K562 (cell line): ENCODE data around the gene JAK3. TPM values are rescaled to one million over a fixed set of nuclear protein-coding genes. Genes with fewer than 3 reads are reported as not detected.

Experiments used
- ATAC-seq: fragments of 200-7000 bp; cut with Tn5 transposase; 3 replicates; pipeline ENCODE4 v1.9.1; 2020; ENCODE audit warnings: moderate library complexity
- BruUV-seq: library from RNA; stranded (reverse); fragments of 400-500 nt; replicated peaks from 2 replicates; lab custom pipeline; 2021; lab: Mats Ljungman, UMichigan
- CTCF ChIA-PET: fragments of 300-600 bp; formaldehyde crosslinking; extraction: SDS; loops from one replicate; lab custom pipeline; 2021; ENCODE audit warnings: low intra/inter-chr PET ratio; lab: Yijun Ruan, JAX
- POLR2A ChIA-PET: fragments of 300-600, 350-650 bp; sonication (Branson Sonifier 250); formaldehyde crosslinking; extraction: SDS; loops from one replicate; lab custom pipeline; 2021; ENCODE audit warnings: antibody characterized with exemption, inconsistent platforms; lab: Yijun Ruan, JAX
- DNase-seq, 4 experiments: peaks; one replicate each; pipeline versions ENCODE4 v3.0.0 to v3.0.0-alpha.2; 2011 to 2018; ENCODE audit warnings: low spot score in 3 of 4, mixed read lengths in 3 of 4; ENCODE audit errors: extremely low read depth in 1 of 4
- FAIRE-seq: peaks from 2 replicates; lab custom pipeline; 2011; peaks lifted over from hg19 to GRCh38; lab: Jason Lieb, UNC
- H2AFZ ChIP-seq: 2 replicates; pipeline ENCODE4 v1.6.0; 2011; ENCODE audit warnings: low read depth, low read length, control low read depth, inconsistent platforms
- H3K27ac ChIP-seq: fragments of 200-600 bp; 3 replicates; pipeline ENCODE4 v1.8.0; 2011; ENCODE audit warnings: low read depth, mild to moderate bottlenecking, control low read depth, inconsistent platforms, low read length, moderate library complexity, mixed read lengths; ENCODE audit errors: extremely low read depth
- H3K27me3 ChIP-seq, 2 experiments: fragments of 300-600 bp in 1 of 2; 2 replicates in 1 of 2; 3 replicates in 1 of 2; pipeline versions ENCODE4 v1.6.0 to v1.8.0; 2011; ENCODE audit warnings: inconsistent platforms in 2 of 2, low read length in 2 of 2, mild to moderate bottlenecking in 1 of 2, mixed read lengths in 1 of 2, moderate library complexity in 1 of 2; ENCODE audit not compliant: control insufficient read depth in 2 of 2, insufficient read depth in 2 of 2
- H3K36me3 ChIP-seq: fragments of 300-600 bp; 3 replicates; pipeline ENCODE4 v1.8.0; 2011; ENCODE audit warnings: mild to moderate bottlenecking, low read length, inconsistent platforms; ENCODE audit not compliant: control insufficient read depth, insufficient read depth
- H3K4me1 ChIP-seq, 2 experiments: fragments of 200-600 bp in 1 of 2; replicated peaks in 1 of 2; 2 replicates in 1 of 2; 3 replicates in 1 of 2; pipeline versions ENCODE4 v1.5.1 to v1.8.0; 2011; ENCODE audit warnings: inconsistent platforms in 2 of 2, low read length in 2 of 2, mild to moderate bottlenecking in 1 of 2, mixed read lengths in 1 of 2, moderate library complexity in 1 of 2; ENCODE audit not compliant: control insufficient read depth in 2 of 2, insufficient read depth in 2 of 2
- H3K4me2 ChIP-seq: 2 replicates; pipeline ENCODE4 v1.6.1; 2011; ENCODE audit warnings: low read length, control low read depth, inconsistent platforms, mixed read lengths; ENCODE audit not compliant: insufficient read depth
- H3K4me3 ChIP-seq: fragments of 200-600 bp; sonication (generic), shearing (Covaris generic); 2 replicates; pipeline ENCODE4 v1.5.1; 2016; ENCODE audit warnings: control low read depth, inconsistent platforms
- H3K79me2 ChIP-seq: fragments of 200-600 bp; 3 replicates; pipeline ENCODE4 v1.8.0; 2011; ENCODE audit warnings: low read length, inconsistent platforms; ENCODE audit not compliant: control insufficient read depth, insufficient read depth
- H3K9ac ChIP-seq, 2 experiments: 2 replicates each; pipeline versions ENCODE4 v1.6.0 to v1.6.1; 2011; ENCODE audit warnings: low read depth in 2 of 2, low read length in 2 of 2, control low read depth in 1 of 2, inconsistent platforms in 1 of 2, mild to moderate bottlenecking in 1 of 2, mixed read lengths in 1 of 2; ENCODE audit not compliant: insufficient read depth in 1 of 2
- H3K9me1 ChIP-seq: one replicate; pipeline ENCODE4 v1.6.0; 2011; ENCODE audit warnings: inconsistent platforms, mild to moderate bottlenecking, low read length, moderate library complexity; ENCODE audit not compliant: control insufficient read depth, insufficient read depth
- H3K9me3 ChIP-seq: replicated peaks from 2 replicates; pipeline ENCODE4 v1.5.1; 2011; ENCODE audit warnings: low read depth, low read length, inconsistent platforms; ENCODE audit not compliant: control insufficient read depth, insufficient read depth
- H4K20me1 ChIP-seq: replicated peaks from 2 replicates; pipeline ENCODE4 v1.6.1; 2011; ENCODE audit warnings: low read length, inconsistent platforms, mixed read lengths; ENCODE audit not compliant: control insufficient read depth, insufficient read depth
- ATF1 ChIP-seq, 2 experiments: fragments of 450-650 bp in 1 of 2; IDR thresholded peaks; 2 replicates each; pipeline ENCODE4 v1.6.1; 2016; ENCODE audit warnings: missing compliant biosample characterization in 1 of 2, missing genetic modification characterization in 1 of 2
- BCOR ChIP-seq: fragments of 450-650 bp; IDR thresholded peaks from 2 replicates; pipeline ENCODE4 v1.6.1; 2016
- CBX3 ChIP-seq, 2 experiments: IDR thresholded peaks; 1 replicate in 1 of 2; 2 replicates in 1 of 2; pipeline ENCODE4 v1.6.1; 2012; ENCODE audit warnings: inconsistent platforms in 2 of 2, low read length in 2 of 2, borderline replicate concordance in 1 of 2, control low read depth in 1 of 2
- CREB1 ChIP-seq, 2 experiments: sonication (generic) in 1 of 2; formaldehyde crosslinking in 1 of 2; IDR thresholded peaks; 2 replicates each; pipeline versions ENCODE4 v1.6.1 to v1.8.0; 2012 to 2022; ENCODE audit warnings: inconsistent platforms in 1 of 2, mild to moderate bottlenecking in 1 of 2, missing genetic modification reagents in 1 of 2, moderate library complexity in 1 of 2
- CREM ChIP-seq: IDR thresholded peaks from 2 replicates; pipeline ENCODE4 v1.6.1; 2014; ENCODE audit warnings: antibody characterized with exemption, low read depth
- CTCFL ChIP-seq: IDR thresholded peaks from 2 replicates; pipeline ENCODE4 v1.6.1; 2011; ENCODE audit warnings: borderline replicate concordance, low read depth, mild to moderate bottlenecking, moderate library complexity, low read length; ENCODE audit not compliant: insufficient read depth, poor library complexity, severe bottlenecking
- KDM2B ChIP-seq: fragments of 250-450 bp; sonication (Bioruptor Pico); IDR thresholded peaks from 2 replicates; pipeline ENCODE4 v1.8.0; 2021; ENCODE audit warnings: mild to moderate bottlenecking, moderate library complexity
- NR2C2 ChIP-seq, 2 experiments: fragments of 200-800 bp in 1 of 2; sonication (Bioruptor generic) in 1 of 2; sonication (generic) in 1 of 2; formaldehyde crosslinking in 1 of 2; IDR thresholded peaks; 2 replicates each; pipeline versions ENCODE4 v1.6.1 to v1.8.0; 2016 to 2022; ENCODE audit warnings: mild to moderate bottlenecking in 1 of 2, missing compliant biosample characterization in 1 of 2, missing genetic modification characterization in 1 of 2, missing genetic modification reagents in 1 of 2
- POLR2G ChIP-seq: fragments of 200-400 bp; formaldehyde crosslinking; IDR thresholded peaks from 2 replicates; pipeline ENCODE4 v1.6.1; 2017; ENCODE audit warnings: low read depth, mild to moderate bottlenecking, antibody characterized with exemption, low read length, moderate library complexity
- SLC30A9 ChIP-seq: fragments of 250-450 bp; sonication (Bioruptor Pico); IDR thresholded peaks from 2 replicates; pipeline ENCODE4 v1.8.0; 2022; ENCODE audit warnings: mild to moderate bottlenecking, moderate library complexity
- SMARCB1 ChIP-seq: IDR thresholded peaks from 2 replicates; pipeline ENCODE4 v1.6.1; 2011; ENCODE audit warnings: improper control_type of control experiment, low read depth; ENCODE audit not compliant: insufficient read length
- ZNF12 ChIP-seq: sonication (generic); formaldehyde crosslinking; IDR thresholded peaks from 2 replicates; pipeline ENCODE4 v1.4.0; 2020; ENCODE audit warnings: mild to moderate bottlenecking, missing genetic modification reagents
- WGBS: fragments of 100-300 bp; shearing (Covaris generic); methylation state at CpG from one replicate; pipeline ENCODE4 v1.1.6; 2016; ENCODE audit warnings: low coverage, mixed read lengths; ENCODE audit not compliant: insufficient coverage; ENCODE audit errors: missing lambda C conversion rate; 5-methylcytosine and 5-hydroxymethylcytosine counted together
- in situ Hi-C: fragments of 300-500 bp; cut with MboI; formaldehyde crosslinking; loops from 4 replicates; pipeline ENCODE4 v1.15.0; 2018; ENCODE audit warnings: inconsistent platforms, mixed read lengths
- intact Hi-C: fragments of 100-400 bp; cut with micrococcal nuclease; formaldehyde crosslinking; loops from 2 replicates; pipeline ENCODE4 v1.14.2; 2022
- polyA plus RNA-seq, 8 experiments: library from polyadenylated mRNA; depleted of rRNA in 4 of 8; stranded (reverse) in 5 of 8; unstranded in 3 of 8; fragments of >200 nt; fragmentation: Nextera tagmentation in 2 of 8; fragmentation: Illumina TruSeq in 1 of 8; extraction: Ambion mirVana in 2 of 8; extraction: Trizol in 1 of 8; gene quantifications; 2 replicates each; pipeline versions ENCODE4 v1.2.1 to v1.2.3, GENCODE V29; 2011 to 2014; ENCODE audit warnings: inconsistent platforms in 1 of 8, missing spikeins in 1 of 8
- total RNA-seq, 7 experiments: library from RNA; depleted of rRNA in 6 of 7; stranded (reverse); fragments of >200 nt in 6 of 7; fragmentation: Illumina TruSeq in 2 of 7; extraction: Trizol in 2 of 7; gene quantifications; 2 replicates each; pipeline versions ENCODE4 v1.2.1 to v1.2.3, GENCODE V29; 2011 to 2021; ENCODE audit warnings: low replicate concordance in 1 of 7
- TF ChIP-seq, protein P1 (sequence below): fragments of 450-650 bp; formaldehyde crosslinking; IDR thresholded peaks from 2 replicates; pipeline ENCODE4 v1.4.0; 2022; ENCODE audit warnings: mild to moderate bottlenecking, moderate library complexity
- TF ChIP-seq, protein P2 (sequence below), 3 experiments: IDR thresholded peaks in 2 of 3; conservative IDR thresholded peaks in 1 of 3; 2 replicates each; pipeline ENCODE4 v1.5.1; 2011 to 2012; ENCODE audit warnings: low read length in 3 of 3, mild to moderate bottlenecking in 3 of 3, control low read depth in 2 of 3, improper control_type of control experiment in 1 of 3, inconsistent platforms in 1 of 3, low read depth in 1 of 3, mixed read lengths in 1 of 3, moderate library complexity in 1 of 3; ENCODE audit not compliant: insufficient read depth in 2 of 3

Gene JAK3
- total and polyA plus RNA-seq, 9 of the 15 experiments (the other 6 are each of a cell fraction or from before 2014, with no cell fraction given): 0.01 to 0.18 (median 0.07) TPM; not detected in 1

GRCh38 chr19:17834350-17835181, 13.2 kb downstream of the JAK3 start:
- H3K9ac ChIP-seq: peak overlapping the region in 1 of 2 experiments; percentile 2; a peak in 1 of 4 replicates
- POLR2A ChIA-PET: interaction anchor here (0.5 to 0.7 kb wide), 3 partner anchors 106 to 371 kb away, joined by 4 read pairs; no protein-coding TSS in a partner anchor
- CTCF ChIA-PET: interaction anchor here (0.7 kb wide), 1 partner anchor 20 kb away, joined by 3 read pairs; no protein-coding TSS in a partner anchor
- no peak overlapping the region for H3K27ac ChIP-seq
- no peak overlapping the region for H3K4me2 ChIP-seq
- BruUV-seq: no TSS peak
- peaks cover 4 to 33% of the 10 kb centered on the region in 2 experiments; a peak in 3 of 5 replicates for H3K4me1 ChIP-seq
- no peaks in the 10 kb centered on the region for H3K9me1 ChIP-seq
- peak; percentile 65 for ATAC-seq
- peak; percentile 34 to 57 (median 42) for DNase-seq
- H3K27me3 ChIP-seq: peaks cover 5 to 22% of the 10 kb centered on the region in 2 experiments; a peak in 3 of 5 replicates
- in situ Hi-C loops (no loop called here), intact Hi-C loops (no loop called here)
- H3K79me2 ChIP-seq: no peaks in the 10 kb centered on the region
- no peak overlapping the region for H3K4me3 ChIP-seq
- WGBS: 35% methylated on average over 26 of the region's 27 CpGs
- peaks cover 5% of the 10 kb centered on the region; the same call in 1 of the 2 replicates for H4K20me1 ChIP-seq
- FAIRE-seq: no peak
- H3K9me3 ChIP-seq: no peaks in the 10 kb centered on the region
- H3K36me3 ChIP-seq: no peaks in the 10 kb centered on the region
- H2AFZ ChIP-seq: no peak overlapping the region
- TF ChIP-seq, protein P1, sequence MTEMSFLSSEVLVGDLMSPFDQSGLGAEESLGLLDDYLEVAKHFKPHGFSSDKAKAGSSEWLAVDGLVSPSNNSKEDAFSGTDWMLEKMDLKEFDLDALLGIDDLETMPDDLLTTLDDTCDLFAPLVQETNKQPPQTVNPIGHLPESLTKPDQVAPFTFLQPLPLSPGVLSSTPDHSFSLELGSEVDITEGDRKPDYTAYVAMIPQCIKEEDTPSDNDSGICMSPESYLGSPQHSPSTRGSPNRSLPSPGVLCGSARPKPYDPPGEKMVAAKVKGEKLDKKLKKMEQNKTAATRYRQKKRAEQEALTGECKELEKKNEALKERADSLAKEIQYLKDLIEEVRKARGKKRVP (CRISPR knock-in tag): no peak
- TF ChIP-seq SLC30A9: no peak
- peak; percentile 69; the same call in 1 of the 2 replicates for TF ChIP-seq NR2C2 (CRISPR knock-in tag; IDR thresholded peaks at IDR 0.05)
- TF ChIP-seq NR2C2 (tag; IDR thresholded peaks at IDR 0.05): peak; percentile 33; the same call in 1 of the 2 replicates
- TF ChIP-seq ZNF12: peak; percentile 99
- TF ChIP-seq ATF1 (CRISPR knock-in tag; IDR thresholded peaks at IDR 0.05): no peak
- peak; percentile 50 for TF ChIP-seq ATF1 (tag; IDR thresholded peaks at IDR 0.05)
- TF ChIP-seq, protein P2, sequence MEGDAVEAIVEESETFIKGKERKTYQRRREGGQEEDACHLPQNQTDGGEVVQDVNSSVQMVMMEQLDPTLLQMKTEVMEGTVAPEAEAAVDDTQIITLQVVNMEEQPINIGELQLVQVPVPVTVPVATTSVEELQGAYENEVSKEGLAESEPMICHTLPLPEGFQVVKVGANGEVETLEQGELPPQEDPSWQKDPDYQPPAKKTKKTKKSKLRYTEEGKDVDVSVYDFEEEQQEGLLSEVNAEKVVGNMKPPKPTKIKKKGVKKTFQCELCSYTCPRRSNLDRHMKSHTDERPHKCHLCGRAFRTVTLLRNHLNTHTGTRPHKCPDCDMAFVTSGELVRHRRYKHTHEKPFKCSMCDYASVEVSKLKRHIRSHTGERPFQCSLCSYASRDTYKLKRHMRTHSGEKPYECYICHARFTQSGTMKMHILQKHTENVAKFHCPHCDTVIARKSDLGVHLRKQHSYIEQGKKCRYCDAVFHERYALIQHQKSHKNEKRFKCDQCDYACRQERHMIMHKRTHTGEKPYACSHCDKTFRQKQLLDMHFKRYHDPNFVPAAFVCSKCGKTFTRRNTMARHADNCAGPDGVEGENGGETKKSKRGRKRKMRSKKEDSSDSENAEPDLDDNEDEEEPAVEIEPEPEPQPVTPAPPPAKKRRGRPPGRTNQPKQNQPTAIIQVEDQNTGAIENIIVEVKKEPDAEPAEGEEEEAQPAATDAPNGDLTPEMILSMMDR (IDR thresholded peaks at IDR 0.05 in 2 of 3, conservative IDR thresholded peaks at IDR 0.05 in 1 of 3; ENCODE audit: insufficient read depth in 2 of 3, low read depth in 1 of 3, low read length in 3 of 3): peak; percentile 28 to 40 (median 38); a peak in 5 of 6 replicates
- no peak for TF ChIP-seq SMARCB1
- peak; percentile 49 for TF ChIP-seq CTCFL
- TF ChIP-seq CBX3 (IDR thresholded peaks at IDR 0.05; ENCODE audit: borderline replicate concordance in 1 of 2, low read length in 2 of 2): peak in 1 of 2 experiments; percentile 55; a peak in 1 of 3 replicates
- peak; percentile 52; the same call in 1 of the 2 replicates for TF ChIP-seq CREB1 (IDR thresholded peaks at IDR 0.05)
- no peak; the same call in 1 of the 2 replicates for TF ChIP-seq CREB1 (CRISPR knock-in tag; IDR thresholded peaks at IDR 0.05)
- TF ChIP-seq KDM2B (CRISPR knock-in tag): no peak
- no peak for TF ChIP-seq POLR2G
- TF ChIP-seq BCOR: peak; percentile 40; the same call in 1 of the 2 replicates
- TF ChIP-seq CREM: peak; percentile 64; the same call in 1 of the 2 replicates
